Thoracic aorta (tissue), 2 donors: Measurements from ENCODE around the gene PTPRM. TPM values are rescaled to one million over a fixed set of nuclear protein-coding genes. Genes with fewer than 3 reads are reported as not detected.

Experiments
- ATAC-seq: fragments of 150-250 bp; one replicate; pipeline ENCODE4 v1.8.0; 2017; ENCODE audit warnings: low read depth; ENCODE audit not compliant: insufficient number of reproducible peaks, low FRiP score
- DNase-seq: peaks from one replicate; pipeline ENCODE4 v3.0.0-alpha.2; 2020; ENCODE audit warnings: low spot score
- H3K27ac ChIP-seq, 2 donors: fragments of 200-600 bp; sonication (generic); 1 replicate in 1 of 2; 2 replicates in 1 of 2; pipeline ENCODE4 v1.5.1; 2016; ENCODE audit warnings: mild to moderate bottlenecking in 2 of 2, moderate library complexity in 2 of 2
- H3K27me3 ChIP-seq: fragments of 200-600 bp; sonication (generic); replicated peaks from 2 replicates; pipeline ENCODE4 v1.6.0; 2016; ENCODE audit warnings: mild to moderate bottlenecking; ENCODE audit not compliant: insufficient read depth
- H3K36me3 ChIP-seq: fragments of 200-600 bp; sonication (generic); one replicate; pipeline ENCODE4 v1.5.1; 2016
- H3K4me1 ChIP-seq, 2 donors: fragments of 200-600 bp; sonication (generic); 1 replicate in 1 of 2; 2 replicates in 1 of 2; pipeline versions ENCODE4 v1.5.1 to v1.6.0; 2016; ENCODE audit warnings: low read depth in 2 of 2, mild to moderate bottlenecking in 1 of 2; ENCODE audit not compliant: control insufficient read depth in 1 of 2
- H3K4me3 ChIP-seq: fragments of 200-600 bp; sonication (generic); 2 replicates; pipeline ENCODE4 v1.5.1; 2016; ENCODE audit warnings: mild to moderate bottlenecking
- H3K9me3 ChIP-seq: fragments of 200-600 bp; sonication (generic); 2 replicates; pipeline ENCODE4 v1.5.1; 2016
- CTCF ChIP-seq: fragments of 200-600 bp; sonication (generic); IDR thresholded peaks from one replicate; pipeline ENCODE4 v1.5.1; 2019; ENCODE audit warnings: antibody characterized with exemption
- total RNA-seq, 2 donors: library from RNA; depleted of rRNA; stranded (reverse); fragments of >200 nt; gene quantifications; one replicate each; pipeline versions ENCODE4 v1.1.0 to v1.2.3, GENCODE V29; 2016

The PTPRM gene
- total RNA-seq, 2 donors from 2014 or later: 90.3 to 102 TPM

GRCh38 chr18:7750966-7751365 is 183.8 kb downstream of the PTPRM start:
- no peak for ATAC-seq
- Histone ChIP-seq H3K27ac (no peak overlapping the region), H3K9me3 (peaks cover under 1% of the 10 kb centered on the region), H3K4me3 (no peak overlapping the region), H3K27me3 (no peaks in the 10 kb centered on the region), H3K4me1 (peaks cover 33 to 89% of the 10 kb centered on the region in 2 donors), H3K36me3 (no peaks in the 10 kb centered on the region)
- DNase-seq: no peak
- no peak for TF ChIP-seq CTCF

- Histone ChIP-seq H3K36me3 (no peaks in the 10 kb centered on the region), H3K27me3 (no peaks in the 10 kb centered on the region), H3K9me3 (no peaks in the 10 kb centered on the region), H3K4me3 (no peak overlapping the region), H3K27ac (no peak overlapping the region), H3K4me1 (peaks cover 21 to 73% of the 10 kb centered on the region in 2 donors)
- no peak for TF ChIP-seq CTCF
- DNase-seq: no peak
- no peak for ATAC-seq
Measured at GRCh38 chr18:7754258-7754657, 187.1 kb downstream of the PTPRM start.

- ATAC-seq: no peak
- peaks cover 16 to 68% of the 10 kb centered on the region in 2 donors for H3K4me1 ChIP-seq
Measured at GRCh38 chr18:7754725-7755181, 187.6 kb downstream of the PTPRM start.

GRCh38 chr18:7755753-7756475 is 188.8 kb downstream of the PTPRM start:
- no peak for ATAC-seq
- H3K27ac ChIP-seq: no peak overlapping the region
- no peak overlapping the region for H3K4me3 ChIP-seq
- peaks cover 13 to 60% of the 10 kb centered on the region in 2 donors for H3K4me1 ChIP-seq
- H3K36me3 ChIP-seq: no peaks in the 10 kb centered on the region
- no peaks in the 10 kb centered on the region for H3K27me3 ChIP-seq
- H3K9me3 ChIP-seq: no peaks in the 10 kb centered on the region
- DNase-seq: no peak
- TF ChIP-seq CTCF: peak; percentile 37

More at GRCh38 chr18:7754725-7755181, 187.6 kb downstream of the PTPRM start:
- DNase-seq: no peak
- Histone ChIP-seq H3K27ac (no peak overlapping the region), H3K4me3 (no peak overlapping the region), H3K36me3 (no peaks in the 10 kb centered on the region), H3K27me3 (no peaks in the 10 kb centered on the region), H3K9me3 (no peaks in the 10 kb centered on the region)
- TF ChIP-seq CTCF: no peak

GRCh38 chr18:7757175-7757574 is 190.1 kb downstream of the PTPRM start:
- Histone ChIP-seq H3K4me3 (no peak overlapping the region), H3K36me3 (no peaks in the 10 kb centered on the region), H3K27ac (no peak overlapping the region), H3K27me3 (no peaks in the 10 kb centered on the region), H3K9me3 (no peaks in the 10 kb centered on the region), H3K4me1 (peaks cover 13 to 60% of the 10 kb centered on the region in 2 donors)
- DNase-seq (no peak), ATAC-seq (no peak)
- no peak for TF ChIP-seq CTCF
